Mucosa of descending colon (tissue), 3 donors: ENCODE results near the gene ZEB2. TPM values are rescaled to one million over a fixed set of nuclear protein-coding genes. Genes with fewer than 3 reads are reported as not detected.

Experiments used
- ATAC-seq: fragments of 200-7000 bp; cut with Tn5 transposase; one replicate; pipeline ENCODE4 v1.9.1; 2020; ENCODE audit warnings: mild to moderate bottlenecking, moderate library complexity
- DNase-seq, 3 donors: peaks; one replicate each; pipeline ENCODE4 v3.0.0-alpha.2; 2020
- H3K36me3 ChIP-seq: fragments of 200-600 bp; one replicate; pipeline ENCODE4 v1.8.0; 2021; ENCODE audit warnings: low read depth, mild to moderate bottlenecking
- H3K4me1 ChIP-seq: fragments of 200-600 bp; one replicate; pipeline ENCODE4 v1.8.0; 2021; ENCODE audit warnings: low read depth, mild to moderate bottlenecking
- H3K4me3 ChIP-seq: fragments of 200-600 bp; one replicate; pipeline ENCODE4 v1.8.0; 2021; ENCODE audit warnings: mild to moderate bottlenecking
- H3K9me3 ChIP-seq: fragments of 200-600 bp; one replicate; pipeline ENCODE4 v1.8.0; 2021; ENCODE audit warnings: mild to moderate bottlenecking
- intact Hi-C, 2 donors: fragments of 100-400 bp; cut with DNase I in 1 of 2; cut with micrococcal nuclease in 1 of 2; formaldehyde crosslinking; loops; one replicate each; pipeline versions ENCODE4 v1.11.0 to v1.11.1; 2022; cut with DNase I, micrococcal nuclease
- total RNA-seq, 3 donors: library from RNA; stranded (reverse); fragmentation: NEBNext Ultra II Directional in 2 of 3; extraction: Animal tissue kit (Norgen Biotek cat#: 25700) in 2 of 3; gene quantifications; one replicate each; pipeline versions ENCODE4 v1.2.1 to v1.2.4, GENCODE V29; 2021 to 2023
- TF ChIP-seq, protein P1 (sequence below): fragments of 200-600 bp; IDR thresholded peaks from one replicate; pipeline ENCODE4 v1.8.0; 2022; ENCODE audit warnings: antibody characterized with exemption, mild to moderate bottlenecking
- donor health status: DM: no; HTN: no; CAD: no; lungs with moderate emphysema.
- donor health status: DM: no; HTN: no; CAD: no.
- donor health status: DM: no; HTN: yes; CAD: no.

The ZEB2 gene
- total RNA-seq, 3 donors from 2014 or later = 19.0 to 80.1 (median 48.6) TPM

DNA sequence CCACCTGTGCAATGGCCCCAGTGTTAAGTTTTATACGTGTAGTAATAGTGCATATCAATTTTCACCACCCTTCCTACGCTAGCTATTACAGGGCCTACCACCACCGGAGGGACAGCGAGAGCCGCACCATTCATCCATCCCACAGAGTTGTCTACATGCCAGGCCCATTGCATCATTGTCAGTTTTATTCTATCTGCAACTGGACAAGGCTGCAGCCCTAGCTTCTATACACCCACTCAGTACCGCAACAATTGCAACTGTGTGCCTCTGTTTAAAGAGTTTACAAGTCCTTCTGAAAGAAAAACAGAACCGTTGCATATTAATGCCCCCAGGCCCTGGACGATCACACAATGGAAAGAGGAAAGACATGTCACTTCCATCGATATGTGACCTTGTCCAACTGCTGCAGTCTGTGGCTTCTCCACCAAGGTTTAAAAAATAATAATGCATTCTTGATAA is 58.6 kb downstream of the ZEB2 start:
- TF ChIP-seq, protein P1, sequence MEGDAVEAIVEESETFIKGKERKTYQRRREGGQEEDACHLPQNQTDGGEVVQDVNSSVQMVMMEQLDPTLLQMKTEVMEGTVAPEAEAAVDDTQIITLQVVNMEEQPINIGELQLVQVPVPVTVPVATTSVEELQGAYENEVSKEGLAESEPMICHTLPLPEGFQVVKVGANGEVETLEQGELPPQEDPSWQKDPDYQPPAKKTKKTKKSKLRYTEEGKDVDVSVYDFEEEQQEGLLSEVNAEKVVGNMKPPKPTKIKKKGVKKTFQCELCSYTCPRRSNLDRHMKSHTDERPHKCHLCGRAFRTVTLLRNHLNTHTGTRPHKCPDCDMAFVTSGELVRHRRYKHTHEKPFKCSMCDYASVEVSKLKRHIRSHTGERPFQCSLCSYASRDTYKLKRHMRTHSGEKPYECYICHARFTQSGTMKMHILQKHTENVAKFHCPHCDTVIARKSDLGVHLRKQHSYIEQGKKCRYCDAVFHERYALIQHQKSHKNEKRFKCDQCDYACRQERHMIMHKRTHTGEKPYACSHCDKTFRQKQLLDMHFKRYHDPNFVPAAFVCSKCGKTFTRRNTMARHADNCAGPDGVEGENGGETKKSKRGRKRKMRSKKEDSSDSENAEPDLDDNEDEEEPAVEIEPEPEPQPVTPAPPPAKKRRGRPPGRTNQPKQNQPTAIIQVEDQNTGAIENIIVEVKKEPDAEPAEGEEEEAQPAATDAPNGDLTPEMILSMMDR = no peak
- peak; percentile 35 for ATAC-seq
- Histone ChIP-seq H3K4me1 (no peaks in the 10 kb centered on the region), H3K9me3 (no peaks in the 10 kb centered on the region), H3K36me3 (no peaks in the 10 kb centered on the region), H3K4me3 (no peak overlapping the region)
- DNase-seq = peak in 1 of 3 donors; percentile 42
- intact Hi-C loops = no loop called here

DNA sequence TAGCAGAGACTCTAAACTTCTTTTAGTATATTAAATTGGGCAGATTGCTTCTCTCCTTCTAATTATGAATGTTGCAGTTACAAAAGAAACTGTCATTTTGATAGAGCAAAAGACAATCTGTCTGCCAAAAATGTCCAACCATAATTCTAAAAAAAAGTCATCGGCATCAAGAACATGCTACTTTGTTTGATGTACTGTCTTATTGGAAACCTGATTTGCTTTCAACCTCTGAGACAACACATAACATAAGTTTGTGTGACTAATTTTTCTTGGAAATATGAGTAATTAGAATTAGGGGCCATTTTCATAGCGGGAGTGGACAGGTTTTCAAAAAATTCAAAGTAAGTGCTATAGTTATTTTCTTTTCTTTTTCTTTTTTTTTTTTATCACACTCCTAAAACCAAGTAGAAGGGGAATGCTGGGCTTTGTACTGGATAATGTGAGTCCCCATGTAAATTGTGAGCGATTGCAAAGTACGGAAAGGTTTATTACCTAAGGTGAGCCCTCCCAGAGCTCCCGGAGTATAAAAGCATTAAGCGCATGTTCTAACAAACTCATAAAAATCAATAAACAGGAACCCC is 59.1 kb downstream of the ZEB2 start:
- DNase-seq (no peak), ATAC-seq (no peak)
- TF ChIP-seq, protein P1 = no peak
- Histone ChIP-seq H3K4me3 (no peak overlapping the region), H3K36me3 (no peaks in the 10 kb centered on the region), H3K4me1 (no peaks in the 10 kb centered on the region), H3K9me3 (no peaks in the 10 kb centered on the region)
- intact Hi-C loops = no loop called here

DNA sequence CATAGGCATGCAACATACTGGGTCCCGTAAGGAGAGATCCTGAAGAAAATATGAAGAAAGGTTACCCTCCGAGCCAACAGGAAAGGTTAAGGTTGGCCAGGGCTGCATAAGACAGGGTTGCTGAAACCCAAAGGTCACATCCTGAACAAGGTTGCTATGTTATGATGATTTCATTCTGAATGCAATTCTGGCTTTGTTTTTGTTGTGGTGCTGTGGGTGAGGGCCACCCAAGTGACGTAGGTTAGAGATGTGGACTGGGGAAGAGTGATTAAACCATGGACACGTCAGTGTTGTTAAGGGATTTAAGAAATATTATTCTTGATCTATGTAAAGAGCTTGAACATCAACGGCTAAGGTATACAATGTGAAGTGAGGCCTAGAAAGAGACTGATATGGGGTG is 60.0 kb downstream of the ZEB2 start:
- no peak for DNase-seq
- intact Hi-C loops = no loop called here
- TF ChIP-seq, protein P1 = no peak
- Histone ChIP-seq H3K4me1 (no peaks in the 10 kb centered on the region), H3K36me3 (no peaks in the 10 kb centered on the region), H3K4me3 (no peak overlapping the region), H3K9me3 (no peaks in the 10 kb centered on the region)
- peak; percentile 66 for ATAC-seq

DNA sequence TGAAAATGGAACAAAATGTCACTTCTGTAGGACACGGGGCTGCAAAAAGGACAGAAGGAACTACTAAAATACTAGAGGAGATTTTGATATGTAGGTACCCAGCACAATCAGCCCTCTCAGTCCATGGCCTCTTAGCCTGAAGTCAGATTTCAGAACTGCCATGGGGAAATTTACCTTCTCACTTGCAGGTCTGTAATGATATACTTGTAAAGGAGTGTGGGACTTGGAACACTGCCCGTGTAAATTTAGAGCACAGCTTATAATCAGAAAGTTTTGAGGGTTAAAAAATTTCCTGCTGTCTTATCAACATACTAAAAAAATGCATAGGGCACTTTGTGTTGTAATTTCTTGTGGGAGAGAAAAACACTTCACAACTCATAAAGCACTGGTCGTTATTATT is 60.6 kb downstream of the ZEB2 start:
- no peaks in the 10 kb centered on the region for H3K9me3 ChIP-seq
- no peaks in the 10 kb centered on the region for H3K4me1 ChIP-seq
- DNase-seq (no peak), ATAC-seq (no peak)
- H3K4me3 ChIP-seq = no peak overlapping the region
- intact Hi-C loops = no loop called here
- TF ChIP-seq, protein P1 = no peak
- no peaks in the 10 kb centered on the region for H3K36me3 ChIP-seq

DNA sequence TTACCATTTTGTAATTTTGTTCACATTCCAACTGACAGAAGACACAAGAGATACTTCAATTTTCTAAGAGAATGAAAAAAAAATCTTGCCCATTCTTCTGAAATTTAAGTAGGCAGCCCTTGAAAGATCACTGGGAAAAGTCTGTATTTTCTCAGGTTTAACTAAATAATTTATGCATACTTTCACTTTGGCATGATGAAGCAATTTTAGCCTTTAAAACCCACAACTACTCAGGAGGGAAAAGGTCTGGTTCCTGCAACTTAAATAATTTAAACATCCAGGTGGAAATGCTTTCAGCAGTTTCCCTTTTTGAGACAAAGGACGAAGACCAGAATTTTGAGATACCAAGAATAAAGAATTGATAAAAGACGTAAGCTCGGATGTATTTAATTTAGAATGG is 61.4 kb downstream of the ZEB2 start:
- H3K9me3 ChIP-seq = no peaks in the 10 kb centered on the region
- H3K36me3 ChIP-seq = no peaks in the 10 kb centered on the region
- TF ChIP-seq, protein P1 = no peak
- intact Hi-C loops = no loop called here
- ATAC-seq (no peak), DNase-seq (no peak)
- H3K4me1 ChIP-seq = no peaks in the 10 kb centered on the region
- H3K4me3 ChIP-seq = no peak overlapping the region

DNA sequence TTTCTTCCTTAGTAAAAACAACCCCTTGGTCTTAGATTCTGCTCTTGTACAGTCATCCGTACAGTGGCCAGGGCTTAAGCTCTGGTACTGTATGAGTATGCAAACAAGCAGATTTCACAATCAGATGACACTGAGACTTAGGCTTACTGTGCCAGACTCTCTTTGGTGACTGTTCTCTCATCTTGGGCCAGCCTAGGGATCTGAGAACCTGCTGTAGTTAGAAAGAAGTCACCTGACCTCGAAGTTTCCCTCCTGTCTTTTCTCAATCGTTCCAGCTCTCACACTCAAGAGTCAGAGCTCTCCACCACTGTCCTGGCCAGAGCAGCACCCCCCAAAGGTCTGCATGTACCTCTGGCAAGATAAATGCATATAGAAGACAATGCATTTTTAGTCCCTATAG is 63.2 kb downstream of the ZEB2 start:
- TF ChIP-seq, protein P1 = no peak
- no peaks in the 10 kb centered on the region for H3K36me3 ChIP-seq
- DNase-seq (no peak), ATAC-seq (peak; percentile 72)
- intact Hi-C loops = no loop called here
- H3K9me3 ChIP-seq = no peaks in the 10 kb centered on the region
- H3K4me1 ChIP-seq = no peaks in the 10 kb centered on the region
- H3K4me3 ChIP-seq = no peak overlapping the region
